Uterus (tissue), 4 donors: Measurements from ENCODE around the gene NLGN1. TPM values are rescaled to one million over a fixed set of nuclear protein-coding genes. Genes with fewer than 3 reads are reported as not detected.

Experiments
- DNase-seq, 2 donors: peaks; one replicate each; pipeline ENCODE4 v3.0.0-alpha.2; 2019 to 2020
- H3K27ac ChIP-seq, 2 donors: fragments of 200-600 bp; sonication (generic); 1 replicate in 1 of 2; 2 replicates in 1 of 2; pipeline ENCODE4 v1.5.1; 2016 to 2018
- H3K27me3 ChIP-seq, 2 donors: fragments of 200-600 bp; sonication (generic); one replicate each; pipeline ENCODE4 v1.5.1; 2018 to 2019; ENCODE audit warnings: control low read depth in 1 of 2
- H3K36me3 ChIP-seq, 2 donors: fragments of 200-600 bp; sonication (generic); one replicate each; pipeline ENCODE4 v1.5.1; 2019; ENCODE audit warnings: control low read depth in 1 of 2
- H3K4me1 ChIP-seq, 2 donors: fragments of 200-600 bp; sonication (generic); one replicate each; pipeline ENCODE4 v1.5.1; 2018 to 2019; ENCODE audit warnings: control low read depth in 1 of 2
- H3K4me3 ChIP-seq, 2 donors: fragments of 200-600 bp; sonication (generic); 1 replicate in 1 of 2; 2 replicates in 1 of 2; pipeline ENCODE4 v1.5.1; 2018 to 2019; ENCODE audit warnings: mild to moderate bottlenecking in 1 of 2
- H3K9me3 ChIP-seq, 2 donors: fragments of 200-600 bp; sonication (generic); one replicate each; pipeline ENCODE4 v1.5.1; 2019; ENCODE audit warnings: control low read depth in 1 of 2
- POLR2A ChIP-seq, 2 donors: fragments of 450-650 bp; IDR thresholded peaks; one replicate each; pipeline ENCODE4 v1.6.1; 2016; ENCODE audit warnings: antibody characterized with exemption in 2 of 2, mild to moderate bottlenecking in 1 of 2, moderate library complexity in 1 of 2
- intact Hi-C: fragments of 100-400 bp; cut with DNase I; formaldehyde crosslinking; loops from one replicate; pipeline ENCODE4 v1.15.1; 2023; ENCODE audit warnings: low total_unique reads
- total RNA-seq, 4 donors: library from RNA; depleted of rRNA in 3 of 4; stranded (reverse); fragments of >200 nt in 3 of 4; gene quantifications; one replicate each; pipeline versions ENCODE4 v1.1.0 to v1.2.4, GENCODE V29; 2014 to 2023
- TF ChIP-seq, protein P1 (sequence below), 4 experiments: fragments of 200-600 bp in 2 of 4; fragments of 450-650 bp in 2 of 4; sonication (generic) in 2 of 4; IDR thresholded peaks; one replicate each; pipeline ENCODE4 v1.5.1; 2016 to 2019; ENCODE audit warnings: antibody characterized with exemption in 4 of 4, mild to moderate bottlenecking in 2 of 4, moderate library complexity in 1 of 4
- donor health status: DM: yes; HTN: yes; CAD: no.

The NLGN1 gene
- total RNA-seq, 4 donors from 2014 or later: 3.6 to 44.8 (median 9.8) TPM

GRCh38 chr3:174253940-174254339, 856.4 kb downstream of the NLGN1 start:
- no peak for DNase-seq
- H3K27ac ChIP-seq: no peak overlapping the region
- H3K27me3 ChIP-seq: no peaks in the 10 kb centered on the region
- no peaks in the 10 kb centered on the region for H3K4me1 ChIP-seq
- no peak for TF ChIP-seq POLR2A (IDR thresholded peaks at IDR 0.05)
- TF ChIP-seq, protein P1, sequence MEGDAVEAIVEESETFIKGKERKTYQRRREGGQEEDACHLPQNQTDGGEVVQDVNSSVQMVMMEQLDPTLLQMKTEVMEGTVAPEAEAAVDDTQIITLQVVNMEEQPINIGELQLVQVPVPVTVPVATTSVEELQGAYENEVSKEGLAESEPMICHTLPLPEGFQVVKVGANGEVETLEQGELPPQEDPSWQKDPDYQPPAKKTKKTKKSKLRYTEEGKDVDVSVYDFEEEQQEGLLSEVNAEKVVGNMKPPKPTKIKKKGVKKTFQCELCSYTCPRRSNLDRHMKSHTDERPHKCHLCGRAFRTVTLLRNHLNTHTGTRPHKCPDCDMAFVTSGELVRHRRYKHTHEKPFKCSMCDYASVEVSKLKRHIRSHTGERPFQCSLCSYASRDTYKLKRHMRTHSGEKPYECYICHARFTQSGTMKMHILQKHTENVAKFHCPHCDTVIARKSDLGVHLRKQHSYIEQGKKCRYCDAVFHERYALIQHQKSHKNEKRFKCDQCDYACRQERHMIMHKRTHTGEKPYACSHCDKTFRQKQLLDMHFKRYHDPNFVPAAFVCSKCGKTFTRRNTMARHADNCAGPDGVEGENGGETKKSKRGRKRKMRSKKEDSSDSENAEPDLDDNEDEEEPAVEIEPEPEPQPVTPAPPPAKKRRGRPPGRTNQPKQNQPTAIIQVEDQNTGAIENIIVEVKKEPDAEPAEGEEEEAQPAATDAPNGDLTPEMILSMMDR (IDR thresholded peaks at IDR 0.05): no peak
- H3K36me3 ChIP-seq: no peaks in the 10 kb centered on the region
- no peak overlapping the region for H3K4me3 ChIP-seq
- no peaks in the 10 kb centered on the region for H3K9me3 ChIP-seq
- intact Hi-C loops: no loop called here

DNA sequence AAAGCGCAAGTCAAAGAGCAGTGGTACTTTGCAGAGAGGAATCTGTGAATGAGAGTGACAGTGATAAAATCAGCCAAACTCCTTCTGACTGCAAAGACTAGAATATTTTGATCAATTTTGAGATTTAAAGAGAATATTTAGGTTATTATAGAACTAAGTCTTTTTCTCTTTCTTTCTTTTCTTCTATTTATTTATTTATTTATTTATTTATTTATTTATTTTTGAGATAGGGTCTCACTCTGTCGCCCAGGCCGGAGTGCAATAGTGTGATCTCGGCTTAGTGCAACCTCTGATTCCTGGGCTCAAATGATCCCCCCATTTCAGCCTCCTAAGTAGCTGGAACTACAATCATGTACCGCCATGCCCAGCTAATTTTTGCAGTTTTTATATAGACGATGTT, 857.9 kb downstream of the NLGN1 start:
- intact Hi-C loops: no loop called here
- Histone ChIP-seq H3K27me3 (no peaks in the 10 kb centered on the region), H3K4me1 (no peaks in the 10 kb centered on the region), H3K36me3 (no peaks in the 10 kb centered on the region), H3K4me3 (no peak overlapping the region), H3K27ac (no peak overlapping the region), H3K9me3 (no peaks in the 10 kb centered on the region)
- no peak for DNase-seq
- TF ChIP-seq, protein P1 (IDR thresholded peaks at IDR 0.05): no peak
- no peak for TF ChIP-seq POLR2A (IDR thresholded peaks at IDR 0.05)

DNA sequence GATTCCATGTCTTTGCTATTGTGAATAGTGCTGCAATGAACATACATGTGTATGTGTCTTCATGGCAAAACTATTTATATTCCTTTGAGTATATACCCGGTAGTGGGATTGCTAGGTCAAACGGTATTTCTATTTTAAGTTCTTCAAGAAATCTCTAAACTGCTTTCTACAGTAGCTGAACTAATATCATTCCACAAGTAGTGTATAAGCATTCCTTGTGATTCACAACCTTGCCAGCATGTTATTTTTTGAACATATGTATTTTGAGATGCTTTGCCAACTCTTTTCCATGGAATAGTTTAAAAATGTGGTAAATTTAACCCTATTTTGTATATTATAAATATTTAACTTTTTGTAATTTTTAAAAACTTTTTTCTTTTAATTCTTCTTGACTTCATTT, 868.9 kb downstream of the NLGN1 start:
- Histone ChIP-seq H3K27me3 (no peaks in the 10 kb centered on the region), H3K27ac (no peak overlapping the region), H3K36me3 (no peaks in the 10 kb centered on the region), H3K9me3 (no peaks in the 10 kb centered on the region), H3K4me1 (no peaks in the 10 kb centered on the region), H3K4me3 (no peak overlapping the region)
- DNase-seq: no peak
- intact Hi-C loops: no loop called here
- no peak for TF ChIP-seq POLR2A (IDR thresholded peaks at IDR 0.05)
- TF ChIP-seq, protein P1 (IDR thresholded peaks at IDR 0.05): no peak

DNA sequence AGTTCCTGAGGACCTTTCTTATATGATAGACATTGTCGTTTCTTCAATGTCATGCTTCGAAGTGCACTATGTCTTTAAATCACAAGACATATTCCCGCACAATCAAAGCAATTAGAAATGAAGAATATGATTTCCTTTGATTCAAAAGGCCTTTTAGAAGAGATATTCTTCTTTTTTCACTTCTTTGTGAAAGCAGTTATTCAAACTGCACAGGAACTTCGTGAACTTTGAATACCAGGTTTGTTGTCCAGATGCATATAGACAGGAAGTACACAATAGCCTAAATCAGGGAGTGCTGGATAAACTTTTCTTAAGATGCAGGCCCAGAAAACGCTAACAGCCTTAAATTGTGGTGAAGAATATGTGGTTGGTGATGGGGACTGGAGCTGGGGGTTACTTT, 870.5 kb downstream of the NLGN1 start:
- intact Hi-C loops: no loop called here
- no peak for DNase-seq
- no peaks in the 10 kb centered on the region for H3K27me3 ChIP-seq
- no peaks in the 10 kb centered on the region for H3K9me3 ChIP-seq
- TF ChIP-seq, protein P1 (IDR thresholded peaks at IDR 0.05): no peak
- TF ChIP-seq POLR2A (IDR thresholded peaks at IDR 0.05): no peak
- no peak overlapping the region for H3K27ac ChIP-seq
- no peaks in the 10 kb centered on the region for H3K36me3 ChIP-seq
- no peak overlapping the region for H3K4me3 ChIP-seq
- H3K4me1 ChIP-seq: no peaks in the 10 kb centered on the region

DNA sequence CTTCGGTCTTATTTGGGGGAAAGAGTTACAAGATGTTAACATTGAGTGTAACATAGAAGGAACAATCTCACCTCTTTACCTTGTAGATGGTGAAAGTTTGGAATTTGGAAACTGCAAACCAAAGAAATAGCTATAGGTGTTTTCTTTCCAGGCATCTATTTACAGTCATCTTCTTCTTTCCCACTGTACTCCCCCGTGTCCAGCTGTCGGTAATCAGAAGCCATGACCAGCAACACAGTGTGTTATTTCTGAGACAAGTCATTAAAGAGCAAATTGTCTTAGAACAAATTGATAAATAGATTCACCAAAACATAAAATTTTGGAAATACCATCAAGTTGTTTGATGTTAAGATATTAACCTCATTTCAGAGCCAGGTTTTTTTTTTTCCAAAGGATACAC, 871.0 kb downstream of the NLGN1 start:
- intact Hi-C loops: no loop called here
- Histone ChIP-seq H3K27me3 (no peaks in the 10 kb centered on the region), H3K4me1 (no peaks in the 10 kb centered on the region), H3K27ac (no peak overlapping the region), H3K9me3 (no peaks in the 10 kb centered on the region), H3K4me3 (no peak overlapping the region), H3K36me3 (no peaks in the 10 kb centered on the region)
- no peak for TF ChIP-seq POLR2A (IDR thresholded peaks at IDR 0.05)
- TF ChIP-seq, protein P1 (IDR thresholded peaks at IDR 0.05): no peak
- no peak for DNase-seq
